ACHN (cell line): ENCODE data around the gene EIF2S3B.

Source experiments
- DNase-seq: peaks from one replicate; pipeline ENCODE4 v3.0.0-alpha.2; 2015
- in situ Hi-C: cut with HindIII; loops from 2 replicates; pipeline ENCODE4 v1.10.0; 2017; ENCODE audit warnings: low sequenced_read_pairs, low pct_ligation_motif_present, low pct_unique_long_range_greater_than_20kb

Gene EIF2S3B

DNA sequence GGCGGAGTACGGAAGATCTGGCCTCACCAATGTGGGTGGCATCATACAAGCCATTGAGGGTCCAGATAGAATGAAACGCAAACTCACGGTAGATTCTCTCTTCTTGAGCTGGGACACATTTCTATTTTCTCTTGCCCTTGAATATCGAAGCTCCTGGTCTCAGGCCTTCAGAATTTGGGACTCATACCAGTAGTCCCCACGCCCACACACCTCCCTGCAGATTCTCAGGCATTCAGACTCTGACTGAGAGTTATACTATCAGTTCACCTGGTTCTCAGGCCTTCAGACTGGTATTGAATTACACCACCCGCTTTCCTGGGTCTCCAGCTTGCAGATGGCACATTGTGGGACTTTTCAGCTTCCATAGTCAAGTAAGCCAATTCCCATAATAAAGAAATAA lies 37.8 kb downstream of the EIF2S3B start:
- in situ Hi-C loops, result no loop called here
- DNase-seq, result no peak

DNA sequence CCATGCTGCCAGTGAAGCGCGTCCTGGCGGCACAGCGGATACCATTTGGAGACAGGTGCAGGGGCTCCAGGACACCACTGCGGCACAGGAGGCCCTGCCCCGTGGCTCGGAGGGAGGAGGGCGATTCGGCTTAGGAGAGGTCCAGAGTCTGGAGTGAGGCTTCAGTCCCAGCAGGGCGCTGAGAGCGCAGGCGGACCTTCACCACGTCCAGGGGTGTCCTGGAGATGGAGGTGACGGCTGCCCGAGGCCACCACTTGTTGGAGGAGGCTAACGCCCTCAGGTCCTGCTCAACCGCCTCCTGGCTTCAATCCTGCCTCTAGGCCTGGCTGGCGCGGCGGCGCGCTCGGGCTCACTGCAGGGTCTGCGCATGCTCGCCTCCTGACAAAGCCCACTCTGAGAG lies 45.7 kb downstream of the EIF2S3B start:
- in situ Hi-C loops, result no loop called here

DNA sequence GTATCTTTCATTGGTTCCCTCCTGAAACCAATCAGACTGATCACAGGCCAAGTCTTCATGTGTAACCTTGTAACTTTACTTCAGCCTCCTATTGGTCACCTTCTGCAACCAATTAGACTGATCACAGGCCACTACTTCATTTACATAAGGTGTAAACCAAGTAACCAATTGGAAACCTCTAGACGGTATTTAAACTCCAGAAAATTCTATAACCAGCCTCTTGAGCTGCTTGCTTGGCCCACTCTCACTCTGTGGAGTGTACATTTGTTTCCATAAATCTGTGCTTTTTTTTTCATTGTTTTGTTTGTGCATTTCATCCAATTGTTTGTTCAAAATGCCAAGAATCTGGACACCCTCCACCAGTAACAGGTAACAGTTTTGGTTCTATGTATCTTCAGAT lies 47.5 kb downstream of the EIF2S3B start:
- in situ Hi-C loops, result no loop called here
- no peak for DNase-seq

More for the DNA sequence above, 45.7 kb downstream of the EIF2S3B start:
- DNase-seq, result no peak

DNA sequence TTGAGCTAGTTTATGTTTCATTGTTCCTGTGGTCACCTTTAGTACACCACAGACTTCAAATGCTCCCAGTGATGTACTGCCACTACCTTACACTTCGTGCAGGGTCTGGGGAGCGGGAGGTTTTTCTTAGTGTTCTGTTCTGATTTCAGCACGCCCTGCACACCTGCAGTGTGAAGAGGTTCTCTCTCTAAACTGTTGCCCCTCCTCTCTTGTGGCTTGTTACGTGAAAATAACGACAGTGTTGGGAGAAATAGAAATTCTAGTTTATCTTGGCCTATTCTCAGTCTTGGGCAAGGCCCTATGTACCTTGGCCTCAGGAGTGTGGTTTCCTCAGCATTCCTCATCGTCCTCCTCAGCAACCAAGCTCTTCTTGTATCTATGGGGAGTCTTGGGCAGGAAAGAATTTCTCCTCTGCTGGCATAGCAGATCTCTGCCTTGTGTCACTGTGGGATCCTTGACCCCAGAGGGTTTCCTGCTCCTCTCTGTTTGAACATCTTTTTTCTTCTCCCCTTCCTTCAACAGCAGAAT lies 48.6 kb downstream of the EIF2S3B start:
- in situ Hi-C loops, result no loop called here
- DNase-seq, result no peak

DNA sequence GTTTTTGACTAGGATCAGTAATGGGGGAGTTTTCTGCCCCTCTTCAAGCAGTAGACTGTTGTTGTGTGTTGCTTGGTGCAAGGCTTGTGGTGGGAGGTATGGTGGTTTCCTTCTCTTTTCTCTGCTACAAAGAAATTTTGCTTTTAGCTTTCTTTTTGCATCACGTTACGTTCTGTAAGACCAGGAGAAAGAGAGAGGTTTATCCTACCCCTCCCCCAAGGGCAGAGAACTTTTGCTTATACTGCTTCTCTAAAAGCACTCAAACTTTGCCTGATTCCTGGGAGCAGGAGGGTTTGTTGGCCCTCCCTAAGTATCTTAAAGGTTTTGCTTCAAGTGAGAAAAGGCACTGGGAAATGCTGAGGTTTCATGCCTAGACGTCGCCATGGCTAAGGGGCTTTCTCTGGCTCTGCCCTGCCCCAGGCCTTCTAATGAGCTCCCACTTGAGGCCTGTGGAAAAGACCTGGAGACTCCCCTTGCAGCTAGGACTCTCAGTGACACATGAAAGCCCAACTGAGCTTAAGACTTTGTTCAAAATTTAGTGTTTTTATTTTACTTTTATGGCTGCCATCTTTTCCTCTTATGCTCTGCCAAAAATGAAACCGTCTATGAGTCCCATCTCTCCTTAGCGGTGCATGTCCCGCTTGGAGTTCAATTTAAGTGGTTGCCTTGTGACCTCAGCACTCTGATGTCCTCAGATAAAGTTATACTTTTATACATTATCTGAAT lies 49.2 kb downstream of the EIF2S3B start:
- in situ Hi-C loops, result no loop called here
- DNase-seq, result no peak

DNA sequence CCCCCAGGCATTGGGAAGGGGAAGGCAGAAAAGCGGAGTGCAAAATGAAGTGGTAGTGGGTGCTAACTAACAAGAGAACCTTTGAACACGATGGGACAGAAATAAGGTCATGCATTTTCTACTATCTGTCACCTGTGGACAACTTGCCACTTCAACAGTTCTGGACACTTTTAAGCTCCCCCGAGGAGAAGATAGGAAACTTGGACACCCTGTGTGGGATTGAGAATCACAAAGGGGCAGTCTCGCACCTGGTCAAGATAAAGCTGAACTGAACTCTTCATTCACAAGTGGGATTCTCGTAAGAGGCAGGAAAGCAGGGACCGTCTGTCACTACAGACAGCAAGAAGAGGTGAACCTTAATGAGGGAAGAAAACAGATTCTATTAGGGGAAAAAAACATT lies 51.6 kb downstream of the EIF2S3B start:
- DNase-seq, result no peak
- in situ Hi-C loops, result no loop called here

DNA sequence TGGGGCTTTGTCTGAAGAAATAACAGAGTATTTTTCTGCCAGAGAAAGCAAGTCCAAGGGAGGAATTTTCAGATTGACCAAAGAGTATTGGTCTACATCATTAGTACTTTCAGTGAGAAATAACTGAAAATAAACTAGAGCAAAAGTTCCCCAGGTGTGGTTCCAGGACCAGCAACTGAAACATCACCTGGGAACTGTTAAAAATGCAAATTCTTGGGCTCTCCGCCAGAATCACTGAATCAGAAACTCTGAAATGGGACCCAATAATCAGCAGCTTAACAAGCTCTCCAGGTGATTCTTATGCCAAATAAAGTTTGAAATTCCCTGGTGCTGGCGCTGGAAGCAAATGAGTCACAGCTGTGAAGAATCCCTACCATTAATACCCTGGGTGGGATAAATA lies 52.1 kb downstream of the EIF2S3B start:
- in situ Hi-C loops, result no loop called here
- DNase-seq, result no peak
